CD14-positive monocyte (primary cell): ENCODE measurements around the gene NAT14. TPM values are rescaled to one million over a fixed set of nuclear protein-coding genes. Genes with fewer than 3 reads are reported as not detected.

Source experiments
- DNase-seq, 3 donors: peaks; one replicate each; pipeline ENCODE4 v3.0.0-alpha.2; 2011 to 2022
- H2AFZ ChIP-seq: 2 replicates; pipeline ENCODE4 v1.6.0; 2012; ENCODE audit warnings: mild to moderate bottlenecking, low read depth, low read length, inconsistent platforms; ENCODE audit not compliant: insufficient read depth, poor library complexity, severe bottlenecking
- H3K27ac ChIP-seq, 2 donors: 1 replicate in 1 of 2; 2 replicates in 1 of 2; pipeline ENCODE4 v1.5.1; 2012 to 2013; ENCODE audit warnings: low read length in 2 of 2, control low read depth in 1 of 2, inconsistent platforms in 1 of 2, low read depth in 1 of 2, mild to moderate bottlenecking in 1 of 2
- H3K27me3 ChIP-seq, 2 donors: one replicate each; pipeline versions ENCODE4 v1.6.0 to v1.6.1; 2011 to 2013; ENCODE audit warnings: low read length in 2 of 2; ENCODE audit not compliant: control insufficient read depth in 2 of 2, insufficient read depth in 2 of 2
- H3K36me3 ChIP-seq, 2 donors: replicated peaks in 1 of 2; 1 replicate in 1 of 2; 2 replicates in 1 of 2; pipeline versions ENCODE4 v1.5.1 to v1.6.1; 2012 to 2013; ENCODE audit warnings: low read length in 2 of 2, control low read depth in 1 of 2, inconsistent platforms in 1 of 2, mild to moderate bottlenecking in 1 of 2; ENCODE audit not compliant: insufficient read depth in 2 of 2, control insufficient read depth in 1 of 2
- H3K4me1 ChIP-seq, 2 donors: 1 replicate in 1 of 2; 2 replicates in 1 of 2; pipeline versions ENCODE4 v1.5.1 to v1.6.1; 2012 to 2013; ENCODE audit warnings: low read length in 2 of 2, control low read depth in 1 of 2, inconsistent platforms in 1 of 2, mild to moderate bottlenecking in 1 of 2, moderate library complexity in 1 of 2; ENCODE audit not compliant: insufficient read depth in 2 of 2, control insufficient read depth in 1 of 2
- H3K4me2 ChIP-seq: replicated peaks from 2 replicates; pipeline ENCODE3; 2012; ENCODE audit warnings: low read length, moderate library complexity, mild to moderate bottlenecking; ENCODE audit not compliant: poor library complexity, severe bottlenecking; ENCODE audit errors: extremely low read depth
- H3K4me3 ChIP-seq, 3 experiments: fragments of 200-600 bp in 1 of 3; sonication (generic) in 1 of 3; replicated peaks in 1 of 3; 1 replicate in 2 of 3; 2 replicates in 1 of 3; pipeline ENCODE4 v1.5.1; 2011 to 2013; ENCODE audit warnings: low read length in 3 of 3, mild to moderate bottlenecking in 3 of 3, control low read depth in 2 of 3, low read depth in 2 of 3, inconsistent platforms in 1 of 3, moderate library complexity in 1 of 3
- H3K79me2 ChIP-seq: 2 replicates; pipeline ENCODE4 v1.6.0; 2012; ENCODE audit warnings: mild to moderate bottlenecking, control low read depth, inconsistent platforms, low read length, moderate library complexity; ENCODE audit not compliant: insufficient read depth
- H3K9ac ChIP-seq: 2 replicates; pipeline ENCODE4 v1.6.0; 2017; ENCODE audit warnings: low read length, mild to moderate bottlenecking; ENCODE audit not compliant: insufficient read depth, poor library complexity, severe bottlenecking
- H3K9me3 ChIP-seq, 2 donors: replicated peaks in 1 of 2; 1 replicate in 1 of 2; 2 replicates in 1 of 2; pipeline versions ENCODE4 v1.5.1 to v1.6.1; 2012 to 2013; ENCODE audit warnings: low read length in 2 of 2, control low read depth in 1 of 2; ENCODE audit not compliant: control insufficient read depth in 1 of 2, insufficient read depth in 1 of 2
- H4K20me1 ChIP-seq: 2 replicates; pipeline ENCODE4 v1.6.0; 2012; ENCODE audit warnings: mild to moderate bottlenecking, low read length, control low read depth, moderate library complexity; ENCODE audit not compliant: insufficient read depth
- H3K27ac Mint-ChIP-seq, 7 donors: one replicate each; pipeline ENCODE4 v1.8.0; 2020; ENCODE audit warnings: mild to moderate bottlenecking in 7 of 7, mixed read lengths in 7 of 7, moderate library complexity in 6 of 7, inconsistent platforms in 2 of 7
- H3K27me3 Mint-ChIP-seq, 3 donors: one replicate each; pipeline ENCODE4 v1.8.0; 2021 to 2022; ENCODE audit warnings: low read depth in 3 of 3, mild to moderate bottlenecking in 3 of 3, mixed read lengths in 3 of 3, moderate library complexity in 3 of 3, inconsistent platforms in 1 of 3
- H3K36me3 Mint-ChIP-seq, 2 donors: one replicate each; pipeline ENCODE4 v1.8.0; 2020; ENCODE audit warnings: mixed read lengths in 2 of 2, inconsistent platforms in 1 of 2, mild to moderate bottlenecking in 1 of 2
- H3K4me1 Mint-ChIP-seq: one replicate; pipeline ENCODE4 v1.8.0; 2020; ENCODE audit warnings: mild to moderate bottlenecking, mixed read lengths
- H3K4me3 Mint-ChIP-seq, 2 donors: one replicate each; pipeline ENCODE4 v1.8.0; 2020; ENCODE audit warnings: mild to moderate bottlenecking in 2 of 2, mixed read lengths in 2 of 2, moderate library complexity in 1 of 2
- H3K9me3 Mint-ChIP-seq, 7 donors: one replicate each; pipeline ENCODE4 v1.8.0; 2020 to 2022; ENCODE audit warnings: mixed read lengths in 7 of 7, mild to moderate bottlenecking in 6 of 7, moderate library complexity in 6 of 7, inconsistent platforms in 2 of 7
- CTCF ChIP-seq: fragments of 200-600 bp; IDR thresholded peaks from one replicate; pipeline ENCODE4 v1.8.0; 2022; ENCODE audit warnings: antibody characterized with exemption, mild to moderate bottlenecking
- WGBS: methylation state at CpG from one replicate; pipeline ENCODE4 v1.1.5; 2013; ENCODE audit warnings: missing lambda C conversion rate; ENCODE audit not compliant: insufficient coverage; 5-methylcytosine and 5-hydroxymethylcytosine counted together
- intact Hi-C, 2 donors: fragments of 100-400 bp; cut with micrococcal nuclease; formaldehyde crosslinking; loops; one replicate each; pipeline versions ENCODE4 v1.15.0 to v1.15.1; 2023
- polyA plus RNA-seq, 3 donors: library from polyadenylated mRNA; depleted of rRNA in 1 of 3; unstranded in 2 of 3; stranded (reverse) in 1 of 3; fragments of 300-500 nt in 2 of 3; fragments of >200 nt in 1 of 3; fragmentation: Illumina TruSeq in 2 of 3; gene quantifications; 1 replicate in 2 of 3; 2 replicates in 1 of 3; pipeline ENCODE4 v1.2.3, GENCODE V29; 2012 to 2021

Gene NAT14
- polyA plus RNA-seq, 3 donors = 1.5 to 2.2 (median 1.9) TPM

GRCh38 chr19:55476100-55476775 is 8.8 kb upstream of the NAT14 start, which contains the start of gene ZNF628:
Gene ZNF628 (plus strand): TSS chr19:55476617. CDS start chr19:55479911, 3,294 bp downstream.
- Mint-ChIP-seq H3K36me3 (peaks cover 6 to 8% of the 10 kb centered on the region in 2 donors), H3K4me3 (peak within 1 kb of the TSS; percentile 85 to 95), H3K4me1 (peaks cover 35% of the 10 kb centered on the region), H3K27ac (peak within 1 kb of the TSS; percentile 87 to 95 (median 93)), H3K9me3 (peaks cover 0 to 2% (median 0%) of the 10 kb centered on the region in 7 donors), H3K27me3 (peaks cover 0 to 4% (median 0%) of the 10 kb centered on the region in 3 donors)
- no peaks in the 10 kb centered on the region for H3K27me3 ChIP-seq
- H3K27ac ChIP-seq = peak within 1 kb of the TSS; percentile 52 to 78
- peaks cover 3 to 6% of the 10 kb centered on the region in 2 donors for H3K36me3 ChIP-seq
- H3K9me3 ChIP-seq = no peaks in the 10 kb centered on the region
- peak within 1 kb of the TSS; percentile 59 to 95 (median 84) for H3K4me3 ChIP-seq
- intact Hi-C loops = loop anchor here in 1 of 2 donors (2.0 kb wide), 1 partner anchor 13 kb away; no protein-coding TSS in a partner anchor
- peak within 1 kb of the TSS; percentile 89 for H2AFZ ChIP-seq
- WGBS = under 1% methylated on average over 40 of the region's 61 CpGs
- H3K4me1 ChIP-seq = peaks cover 16 to 21% of the 10 kb centered on the region in 2 donors
- H3K4me2 ChIP-seq = peak within 1 kb of the TSS; percentile 77
- peak within 1 kb of the TSS; percentile 42 for H3K9ac ChIP-seq
- DNase-seq = peak; percentile 93 to 98 (median 97)
- TF ChIP-seq CTCF = no peak
- H4K20me1 ChIP-seq = peaks cover 31% of the 10 kb centered on the region
- H3K79me2 ChIP-seq = peaks cover 23% of the 10 kb centered on the region

- H3K27me3 Mint-ChIP-seq = no peaks in the 10 kb centered on the region
- peaks cover 10 to 14% of the 10 kb centered on the region in 2 donors for H3K36me3 ChIP-seq
- H3K4me3 Mint-ChIP-seq = peak overlapping the region in 1 of 2 donors; percentile 85
- H3K9me3 Mint-ChIP-seq = peaks cover 0 to 2% (median 0%) of the 10 kb centered on the region in 7 donors
- H3K4me2 ChIP-seq = peak overlapping the region; percentile 77
- no peaks in the 10 kb centered on the region for H3K9me3 ChIP-seq
- peaks cover 16 to 21% of the 10 kb centered on the region in 2 donors for H3K4me1 ChIP-seq
- peaks cover 31% of the 10 kb centered on the region for H4K20me1 ChIP-seq
- H3K27ac ChIP-seq = no peak overlapping the region
- no peak overlapping the region for H3K9ac ChIP-seq
- WGBS = 95% methylated on average over 13 of the region's 13 CpGs
- peak overlapping the region in 1 of 3 experiments; percentile 95 for H3K4me3 ChIP-seq
- H3K27ac Mint-ChIP-seq = peak overlapping the region in 2 of 7 donors; percentile 5 to 93
- peaks cover 12 to 17% of the 10 kb centered on the region in 2 donors for H3K36me3 Mint-ChIP-seq
- peaks cover 35% of the 10 kb centered on the region for H3K4me1 Mint-ChIP-seq
- DNase-seq = no peak
- peaks cover 23% of the 10 kb centered on the region for H3K79me2 ChIP-seq
- no peak overlapping the region for H2AFZ ChIP-seq
- no peaks in the 10 kb centered on the region for H3K27me3 ChIP-seq
- TF ChIP-seq CTCF = no peak
- intact Hi-C loops = loop anchor here in 1 of 2 donors (2.0 kb wide), 1 partner anchor 15 kb away; no protein-coding TSS in a partner anchor
Observed at GRCh38 chr19:55477905-55478304, 7.1 kb upstream of the NAT14 start.
